GM23248 (cell line): ENCODE results near the gene MRPS24.

Experiments used
- EZH2 ChIP-seq: fragments of 200-600 bp; sonication (generic); IDR thresholded peaks from 2 replicates; pipeline ENCODE4 v1.6.1; 2018; ENCODE audit warnings: antibody characterized with exemption, mild to moderate bottlenecking; ENCODE audit not compliant: insufficient read depth, poor library complexity, severe bottlenecking
- EZH2phosphoT487 ChIP-seq: fragments of 200-600 bp; sonication (generic); IDR thresholded peaks from 2 replicates; pipeline ENCODE4 v1.6.1; 2018; ENCODE audit warnings: antibody characterized with exemption, moderate library complexity, mild to moderate bottlenecking, low read depth; ENCODE audit not compliant: insufficient read depth

GRCh38 chr7:43834463-43835251 lies 34.7 kb downstream of the MRPS24 start:
- TF ChIP-seq EZH2: no peak
- TF ChIP-seq EZH2phosphoT487: no peak
